Epithelial cell of proximal tubule (primary cell): Measurements from ENCODE around the gene CDK5. TPM values are rescaled to one million over a fixed set of nuclear protein-coding genes. Genes with fewer than 3 reads are reported as not detected.

Source experiments
- DNase-seq: peaks from one replicate; pipeline ENCODE4 v3.0.0-alpha.2; 2011; ENCODE audit warnings: low read depth
- H3K4me3 ChIP-seq: 2 replicates; pipeline ENCODE4 v1.5.1; 2011; ENCODE audit warnings: low read depth, mild to moderate bottlenecking, low read length
- CTCF ChIP-seq: conservative IDR thresholded peaks from 2 replicates; pipeline ENCODE4 v1.5.1; 2012; ENCODE audit warnings: low read depth, mild to moderate bottlenecking, low read length
- total RNA-seq: library from RNA; depleted of rRNA; stranded (reverse); fragments of >200 nt; gene quantifications from 2 replicates; pipeline ENCODE4 v1.2.3, GENCODE V29; 2015

CDK5 gene
- total RNA-seq, 1 donor from 2014 or later = 19.3 TPM

GRCh38 chr7:151076863-151077704 lies 19.4 kb upstream of the CDK5 start:
- DNase-seq = no peak
- H3K4me3 ChIP-seq = no peak overlapping the region
- TF ChIP-seq CTCF = peak; percentile 49

GRCh38 chr7:151075978-151076426 lies 18.3 kb upstream of the CDK5 start:
- TF ChIP-seq CTCF = no peak
- no peak for DNase-seq
- H3K4me3 ChIP-seq = no peak overlapping the region

GRCh38 chr7:151075662-151075971 lies 17.9 kb upstream of the CDK5 start:
- no peak for TF ChIP-seq CTCF
- no peak overlapping the region for H3K4me3 ChIP-seq
- no peak for DNase-seq

- no peak for DNase-seq
- TF ChIP-seq CTCF = no peak
- H3K4me3 ChIP-seq = no peak overlapping the region
These were observed 17.3 kb upstream of the CDK5 start for GRCh38 chr7:151074817-151075661.

- no peak for TF ChIP-seq CTCF
- H3K4me3 ChIP-seq = no peak overlapping the region
- no peak for DNase-seq
These were observed 16.3 kb upstream of the CDK5 start for GRCh38 chr7:151073990-151074389.

- no peak overlapping the region for H3K4me3 ChIP-seq
- no peak for TF ChIP-seq CTCF
- DNase-seq = no peak
These were observed 13.6 kb upstream of the CDK5 start for GRCh38 chr7:151071032-151071866.
